HepG2 (cell line): Measurements from ENCODE around the gene ZC3H12A. TPM values are rescaled to one million over a fixed set of nuclear protein-coding genes. Genes with fewer than 3 reads are reported as not detected.
A peak's percentile ranks its signal among the peaks of the same experiment; 100 is the strongest.

Experiments
- ADNP ChIP-seq: sonication (generic); formaldehyde crosslinking; IDR thresholded peaks from 2 replicates; pipeline ENCODE4 v1.4.0; 2020; ENCODE audit warnings: missing genetic modification reagents
- ATF2 ChIP-seq: sonication (generic); formaldehyde crosslinking; IDR thresholded peaks from 2 replicates; pipeline ENCODE4 v1.4.0; 2020; ENCODE audit warnings: missing genetic modification reagents
- DPF2 ChIP-seq: sonication (generic); formaldehyde crosslinking; IDR thresholded peaks from 2 replicates; pipeline ENCODE4 v1.4.0; 2020; ENCODE audit warnings: mild to moderate bottlenecking, low read depth, missing genetic modification reagents, borderline replicate concordance
- EP300 ChIP-seq, 3 experiments: sonication (generic) in 1 of 3; formaldehyde crosslinking in 1 of 3; IDR thresholded peaks; 2 replicates each; pipeline versions ENCODE4 v1.5.1 to v1.6.1; 2011 to 2020; ENCODE audit warnings: low read depth in 2 of 3, low read length in 2 of 3, borderline replicate concordance in 1 of 3, improper control_type of control experiment in 1 of 3, mild to moderate bottlenecking in 1 of 3, missing genetic modification reagents in 1 of 3, moderate library complexity in 1 of 3
- FOXO1 ChIP-seq: sonication (generic); formaldehyde crosslinking; IDR thresholded peaks from 2 replicates; pipeline ENCODE4 v1.4.0; 2020; ENCODE audit warnings: missing genetic modification reagents
- PRDM10 ChIP-seq: sonication (generic); formaldehyde crosslinking; IDR thresholded peaks from 2 replicates; pipeline ENCODE4 v1.4.0; 2020; ENCODE audit warnings: low read depth, missing genetic modification reagents
- SALL1 ChIP-seq: sonication (generic); formaldehyde crosslinking; IDR thresholded peaks from 2 replicates; pipeline ENCODE4 v1.8.0; 2022; ENCODE audit warnings: mild to moderate bottlenecking, missing genetic modification reagents
- ZSCAN25 ChIP-seq: sonication (generic); formaldehyde crosslinking; IDR thresholded peaks from 2 replicates; pipeline ENCODE4 v1.8.0; 2022; ENCODE audit warnings: mild to moderate bottlenecking, missing genetic modification reagents
- polyA plus RNA-seq, 8 experiments: library from polyadenylated mRNA; depleted of rRNA in 3 of 8; stranded (reverse) in 7 of 8; unstranded in 1 of 8; fragments of >200 nt; fragmentation: Illumina TruSeq in 4 of 8; extraction: Trizol in 4 of 8; gene quantifications; 2 replicates each; pipeline versions ENCODE4 v1.2.1 to v1.2.3, GENCODE V29; 2011 to 2016; ENCODE audit warnings: low read depth in 4 of 8, missing spikeins in 1 of 8, mixed read lengths in 1 of 8; ENCODE audit not compliant: insufficient read depth in 1 of 8
- total RNA-seq, 5 experiments: library from RNA; depleted of rRNA; stranded (reverse); fragments of >200 nt; fragmentation: Illumina TruSeq; extraction: Trizol; gene quantifications; 2 replicates each; pipeline ENCODE4 v1.2.3, GENCODE V29; 2016; ENCODE audit warnings: low read depth in 1 of 5
- TF ChIP-seq, protein P1 (sequence below): sonication (generic); formaldehyde crosslinking; IDR thresholded peaks from 2 replicates; pipeline ENCODE4 v1.4.0; 2020; ENCODE audit warnings: missing genetic modification reagents
- TF ChIP-seq, protein P2 (sequence below): sonication (generic); formaldehyde crosslinking; IDR thresholded peaks from 2 replicates; pipeline ENCODE4 v1.4.0; 2020; ENCODE audit warnings: missing genetic modification reagents, mild to moderate bottlenecking, borderline replicate concordance
- TF ChIP-seq, protein P3 (sequence below), 2 experiments: sonication (generic) in 1 of 2; formaldehyde crosslinking in 1 of 2; IDR thresholded peaks; 2 replicates each; pipeline versions ENCODE4 v1.4.0 to v1.6.1; 2016 to 2020; ENCODE audit warnings: borderline replicate concordance in 1 of 2, low read depth in 1 of 2, mild to moderate bottlenecking in 1 of 2, missing genetic modification reagents in 1 of 2

ZC3H12A gene
- total and polyA plus RNA-seq, 2 of the 13 experiments (the other 11 are each of a cell fraction or from before 2014, with no cell fraction given) = 6.8 to 13.3 TPM

DNA sequence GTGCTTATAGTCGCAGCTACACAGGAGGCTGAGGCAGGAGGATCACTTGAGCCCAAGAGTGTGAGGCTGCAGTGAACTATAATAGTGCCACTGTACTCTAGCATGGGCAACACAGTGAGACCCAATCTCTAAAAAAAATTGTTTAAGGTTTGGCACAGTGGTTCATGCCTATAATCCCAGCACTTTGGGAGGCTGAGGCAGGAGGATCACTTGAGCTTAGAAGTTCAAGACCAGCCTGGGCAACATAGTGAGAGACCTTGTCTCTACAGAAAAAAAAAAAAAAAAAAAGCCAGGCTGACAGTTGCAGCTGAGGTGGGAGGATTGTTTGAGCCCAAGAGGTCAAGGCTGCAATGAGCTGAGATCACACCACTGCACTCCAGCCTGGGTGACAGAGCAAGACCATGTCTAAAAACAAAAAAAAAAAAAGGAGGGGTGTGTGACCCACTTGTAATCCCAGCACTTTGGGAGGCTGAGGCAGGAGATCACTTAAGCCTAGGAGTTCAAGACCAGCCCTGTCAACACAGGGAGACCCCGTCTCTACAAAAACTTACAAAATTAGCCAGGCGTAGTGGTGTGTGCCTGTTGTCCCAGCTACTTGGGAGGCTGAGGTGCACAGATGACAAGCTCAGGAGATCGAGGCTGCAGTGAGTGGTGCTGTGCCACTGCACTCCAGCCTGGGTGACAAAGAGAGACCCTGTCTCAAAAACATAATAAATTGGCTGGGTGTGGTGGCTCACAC is 58.2 kb downstream of the ZC3H12A start (continued):
- TF ChIP-seq EP300 (IDR thresholded peaks at IDR 0.05; ENCODE audit: low read depth in 2 of 2, low read length in 2 of 2) = peak; percentile 34 to 58; a peak in 2 of 4 replicates
- TF ChIP-seq EP300 (CRISPR knock-in tag; IDR thresholded peaks at IDR 0.05; ENCODE audit: borderline replicate concordance) = peak; percentile 37; the same call in 1 of the 2 replicates
- TF ChIP-seq, protein P1, sequence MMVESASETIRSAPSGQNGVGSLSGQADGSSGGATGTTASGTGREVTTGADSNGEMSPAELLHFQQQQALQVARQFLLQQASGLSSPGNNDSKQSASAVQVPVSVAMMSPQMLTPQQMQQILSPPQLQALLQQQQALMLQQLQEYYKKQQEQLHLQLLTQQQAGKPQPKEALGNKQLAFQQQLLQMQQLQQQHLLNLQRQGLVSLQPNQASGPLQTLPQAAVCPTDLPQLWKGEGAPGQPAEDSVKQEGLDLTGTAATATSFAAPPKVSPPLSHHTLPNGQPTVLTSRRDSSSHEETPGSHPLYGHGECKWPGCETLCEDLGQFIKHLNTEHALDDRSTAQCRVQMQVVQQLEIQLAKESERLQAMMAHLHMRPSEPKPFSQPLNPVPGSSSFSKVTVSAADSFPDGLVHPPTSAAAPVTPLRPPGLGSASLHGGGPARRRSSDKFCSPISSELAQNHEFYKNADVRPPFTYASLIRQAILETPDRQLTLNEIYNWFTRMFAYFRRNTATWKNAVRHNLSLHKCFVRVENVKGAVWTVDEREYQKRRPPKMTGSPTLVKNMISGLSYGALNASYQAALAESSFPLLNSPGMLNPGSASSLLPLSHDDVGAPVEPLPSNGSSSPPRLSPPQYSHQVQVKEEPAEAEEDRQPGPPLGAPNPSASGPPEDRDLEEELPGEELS (CRISPR knock-in tag) = peak; percentile 35; the same call in 1 of the 2 replicates
- TF ChIP-seq SALL1 (CRISPR knock-in tag) = peak; percentile 61
- peak; percentile 80 for TF ChIP-seq PRDM10 (CRISPR knock-in tag)
- TF ChIP-seq, protein P2, sequence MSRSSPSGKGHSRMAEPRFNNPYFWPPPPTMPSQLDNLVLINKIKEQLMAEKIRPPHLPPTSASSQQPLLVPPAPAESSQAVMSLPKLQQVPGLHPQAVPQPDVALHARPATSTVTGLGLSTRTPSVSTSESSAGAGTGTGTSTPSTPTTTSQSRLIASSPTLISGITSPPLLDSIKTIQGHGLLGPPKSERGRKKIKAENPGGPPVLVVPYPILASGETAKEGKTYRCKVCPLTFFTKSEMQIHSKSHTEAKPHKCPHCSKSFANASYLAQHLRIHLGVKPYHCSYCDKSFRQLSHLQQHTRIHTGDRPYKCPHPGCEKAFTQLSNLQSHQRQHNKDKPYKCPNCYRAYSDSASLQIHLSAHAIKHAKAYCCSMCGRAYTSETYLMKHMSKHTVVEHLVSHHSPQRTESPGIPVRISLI (CRISPR knock-in tag) = peak; percentile 99
- TF ChIP-seq DPF2 (CRISPR knock-in tag) = peak; percentile 69; the same call in 1 of the 2 replicates
- TF ChIP-seq ATF2 (CRISPR knock-in tag) = peak; percentile 71; the same call in 1 of the 2 replicates
- peak; percentile 69; the same call in 1 of the 2 replicates for TF ChIP-seq ZSCAN25
- peak; percentile 70; the same call in 1 of the 2 replicates for TF ChIP-seq ADNP (CRISPR knock-in tag)
- TF ChIP-seq FOXO1 = 0 out of 2 replicates have a peak, but pooled peaks have one; percentile 21
- TF ChIP-seq, protein P3, sequence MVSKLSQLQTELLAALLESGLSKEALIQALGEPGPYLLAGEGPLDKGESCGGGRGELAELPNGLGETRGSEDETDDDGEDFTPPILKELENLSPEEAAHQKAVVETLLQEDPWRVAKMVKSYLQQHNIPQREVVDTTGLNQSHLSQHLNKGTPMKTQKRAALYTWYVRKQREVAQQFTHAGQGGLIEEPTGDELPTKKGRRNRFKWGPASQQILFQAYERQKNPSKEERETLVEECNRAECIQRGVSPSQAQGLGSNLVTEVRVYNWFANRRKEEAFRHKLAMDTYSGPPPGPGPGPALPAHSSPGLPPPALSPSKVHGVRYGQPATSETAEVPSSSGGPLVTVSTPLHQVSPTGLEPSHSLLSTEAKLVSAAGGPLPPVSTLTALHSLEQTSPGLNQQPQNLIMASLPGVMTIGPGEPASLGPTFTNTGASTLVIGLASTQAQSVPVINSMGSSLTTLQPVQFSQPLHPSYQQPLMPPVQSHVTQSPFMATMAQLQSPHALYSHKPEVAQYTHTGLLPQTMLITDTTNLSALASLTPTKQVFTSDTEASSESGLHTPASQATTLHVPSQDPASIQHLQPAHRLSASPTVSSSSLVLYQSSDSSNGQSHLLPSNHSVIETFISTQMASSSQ (IDR thresholded peaks at IDR 0.05; ENCODE audit: low read depth) = 0 out of 2 replicates have a peak, but pooled peaks have one; percentile 8
- TF ChIP-seq, protein P3 (CRISPR knock-in tag; IDR thresholded peaks at IDR 0.05; ENCODE audit: borderline replicate concordance) = peak; percentile 55; the same call in 1 of the 2 replicates
